Measurements from ENCODE around the gene PDIA5.
A peak's percentile ranks its signal among the peaks of the same experiment; 100 is the strongest.

The PDIA5 gene

GRCh38 chr3:123066896-123067688, at the start of gene PDIA5:
Gene PDIA5 (plus strand): TSS chr3:123067025. CDS start chr3:123067165, 140 bp downstream.
- DNase-seq: peak; percentile 86

- DNase-seq: no peak
Observed at GRCh38 chr3:123018683-123019082, 48.1 kb upstream of the PDIA5 start.

DNA sequence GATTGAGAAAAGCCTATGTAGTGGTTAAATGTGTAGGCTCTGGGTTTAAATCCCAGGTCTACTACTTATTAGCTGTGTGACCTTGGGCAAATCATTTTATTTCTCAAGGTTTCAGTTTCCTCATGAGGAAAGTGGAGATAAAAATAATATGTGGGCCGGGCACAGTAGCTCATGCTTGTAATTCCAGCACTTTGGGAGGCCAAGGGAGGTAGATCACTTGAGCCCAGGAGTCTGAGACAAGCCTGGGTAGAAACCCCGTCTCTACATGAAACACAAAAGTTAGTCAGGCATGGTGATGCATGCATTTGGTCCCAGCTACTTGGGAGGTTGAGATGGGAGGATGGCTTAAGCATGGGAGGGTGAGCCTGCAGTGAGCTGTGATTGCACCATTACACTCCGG, 47.7 kb upstream of the PDIA5 start:
- no peak for DNase-seq

DNA sequence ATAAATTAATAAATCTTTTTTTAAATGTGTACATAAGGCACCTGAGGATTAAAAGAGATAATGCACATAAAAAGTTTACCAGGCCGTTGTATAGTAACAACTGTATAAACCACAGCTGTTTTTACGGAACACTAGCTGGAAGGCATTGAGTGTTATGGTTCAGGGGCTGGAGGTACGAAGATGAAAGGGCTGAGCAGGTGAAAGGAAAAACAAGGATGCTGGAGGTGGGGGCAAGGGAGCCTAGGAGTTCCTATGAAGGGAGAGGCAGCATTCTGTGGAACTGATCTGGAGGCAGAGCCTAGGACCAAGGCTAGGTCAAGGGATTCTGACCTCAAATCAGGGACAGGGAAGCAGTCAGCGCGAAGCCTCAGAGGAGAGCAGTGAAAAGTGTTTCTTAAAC, 47.2 kb upstream of the PDIA5 start:
- DNase-seq: no peak

DNA sequence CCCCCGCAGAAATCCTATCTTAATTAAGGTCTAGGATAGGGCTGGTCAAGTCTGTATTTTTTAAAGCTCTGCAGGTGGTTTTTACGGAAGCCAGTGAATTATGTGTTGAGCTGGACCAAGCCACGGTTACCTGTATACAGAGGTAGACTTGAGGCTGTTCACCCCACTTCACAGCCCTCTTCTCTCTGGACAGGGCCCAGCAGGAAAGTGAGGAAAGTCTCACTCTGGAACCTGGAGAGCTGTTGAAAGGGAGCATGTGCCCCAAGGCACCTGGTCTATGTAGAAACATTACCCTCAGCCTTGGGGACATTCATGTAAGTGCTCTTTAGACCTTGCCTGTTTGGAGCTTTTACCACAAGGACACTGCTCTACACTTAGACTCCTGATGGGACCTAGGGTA, 46.1 kb upstream of the PDIA5 start:
- DNase-seq: no peak

DNA sequence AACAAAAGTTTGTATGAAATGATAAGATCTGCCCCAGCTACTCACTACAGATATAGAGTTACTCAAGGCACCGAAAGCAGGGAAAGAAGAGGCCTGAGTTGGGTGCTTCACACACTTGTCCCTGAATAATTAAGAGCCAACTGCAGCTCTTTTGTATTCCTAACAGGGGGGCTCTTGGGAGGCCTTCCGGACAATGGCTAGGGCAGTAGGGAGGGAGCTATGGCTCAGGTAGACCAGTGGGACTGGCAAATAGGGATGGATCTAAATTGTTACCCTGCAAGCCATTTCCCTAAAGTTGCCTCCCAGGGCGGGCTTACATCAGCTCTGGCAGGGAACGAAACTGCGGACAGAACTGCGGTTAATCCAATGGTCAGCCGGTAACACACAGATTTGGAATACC, 45.4 kb upstream of the PDIA5 start:
- no peak for DNase-seq

GRCh38 chr3:123021996-123022510, 44.8 kb upstream of the PDIA5 start:
- no peak for DNase-seq

DNA sequence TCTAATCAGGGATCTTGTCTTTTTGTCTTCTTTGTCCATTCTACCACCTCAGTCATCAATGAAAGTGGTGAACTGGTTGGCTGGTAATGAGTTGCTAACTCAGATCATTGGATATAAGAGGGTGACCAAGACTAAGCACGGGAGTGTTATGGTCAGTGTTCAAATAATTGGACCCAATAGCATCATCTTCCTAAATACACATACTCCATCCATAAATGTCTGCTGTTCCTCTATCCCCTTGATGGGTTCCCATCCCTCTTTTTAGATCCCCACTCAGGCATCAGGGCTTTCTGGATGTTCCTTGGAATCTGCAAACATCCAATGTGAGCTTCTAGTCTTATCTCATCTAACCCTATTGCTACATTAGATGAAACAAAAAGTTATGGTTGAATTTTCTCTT, 42.8 kb upstream of the PDIA5 start:
- DNase-seq: no peak

DNA sequence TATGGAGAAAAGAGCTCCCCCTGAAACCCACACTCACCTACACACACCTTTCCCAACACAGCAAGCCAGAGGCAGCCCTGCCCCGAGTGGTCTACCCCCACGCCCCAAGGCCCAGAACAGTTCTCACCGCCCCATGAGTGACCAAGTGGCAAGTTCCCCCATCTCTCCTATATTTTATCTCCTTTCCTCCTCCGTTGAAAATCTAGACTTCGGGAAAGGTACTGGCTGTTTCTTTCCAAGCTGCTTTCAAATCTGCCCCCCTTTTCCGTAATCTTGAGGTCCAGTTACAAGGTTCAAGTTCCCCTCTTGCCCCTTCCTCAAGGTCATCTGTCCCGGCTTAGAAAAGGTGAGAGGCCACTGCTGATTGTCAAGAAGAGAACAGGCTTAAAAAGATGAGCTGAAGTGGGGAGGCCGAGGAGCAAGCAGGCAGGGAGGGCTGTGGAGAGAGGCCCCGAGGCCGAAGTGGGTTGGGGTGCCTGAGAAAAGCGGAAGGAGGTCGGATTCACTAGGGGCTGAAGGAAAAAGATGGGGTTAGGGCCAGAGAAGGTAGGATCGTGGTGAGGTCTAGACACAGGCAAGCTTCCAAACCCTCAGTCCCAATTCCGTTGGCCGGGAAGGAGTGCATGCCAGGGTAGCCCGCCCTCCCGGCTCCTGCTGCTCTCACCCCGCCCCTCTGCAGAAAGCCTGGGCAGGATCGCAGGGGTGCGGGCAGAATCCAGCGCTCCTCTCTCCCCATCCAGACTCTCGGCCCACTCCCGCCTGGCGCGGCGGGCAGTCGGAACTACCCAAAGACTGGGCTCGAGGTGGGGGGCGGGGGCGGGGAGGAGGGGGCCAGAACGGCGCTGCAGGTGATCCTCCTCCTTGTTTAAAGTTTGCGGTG, 40.9 kb upstream of the PDIA5 start:
- DNase-seq: no peak

GRCh38 chr3:123026565-123027291, 40.1 kb upstream of the PDIA5 start:
- DNase-seq: peak; percentile 20

GRCh38 chr3:123027292-123028232, 39.3 kb upstream of the PDIA5 start, which contains the start of gene SEMA5B:
Gene SEMA5B (minus strand): TSS chr3:123027763. CDS start chr3:122961263, 66,500 bp downstream.
- DNase-seq: peak; percentile 13

DNA sequence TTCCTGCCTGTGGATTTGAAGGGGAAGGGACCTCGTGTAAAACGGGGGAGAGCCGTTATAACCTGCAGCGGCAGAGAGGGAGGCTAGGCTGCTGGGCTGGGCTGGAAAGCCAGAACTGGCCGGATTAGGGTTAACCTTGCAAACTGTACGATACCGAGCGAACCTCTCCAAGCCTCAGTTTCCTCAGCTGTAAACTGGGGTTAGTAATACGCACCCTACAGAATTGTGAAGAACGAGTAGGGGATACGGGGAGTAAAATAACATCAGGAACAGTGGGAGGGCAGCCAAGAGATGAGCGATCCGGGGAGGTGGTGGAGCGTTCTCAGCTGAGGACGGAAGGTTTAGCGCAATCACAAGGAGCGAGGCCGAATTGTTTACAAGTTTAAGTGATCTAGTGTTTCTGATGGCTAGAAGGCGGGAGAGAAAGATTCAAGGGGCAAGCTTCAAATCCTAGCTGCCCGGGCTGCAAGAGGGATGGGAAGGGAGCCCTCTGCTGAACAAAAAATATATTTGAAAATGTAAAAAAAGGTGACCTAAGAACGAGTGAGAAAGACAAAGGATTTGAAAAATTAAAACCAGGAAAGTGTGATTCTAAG, 38.5 kb upstream of the PDIA5 start:
- peak; percentile 30 for DNase-seq

DNA sequence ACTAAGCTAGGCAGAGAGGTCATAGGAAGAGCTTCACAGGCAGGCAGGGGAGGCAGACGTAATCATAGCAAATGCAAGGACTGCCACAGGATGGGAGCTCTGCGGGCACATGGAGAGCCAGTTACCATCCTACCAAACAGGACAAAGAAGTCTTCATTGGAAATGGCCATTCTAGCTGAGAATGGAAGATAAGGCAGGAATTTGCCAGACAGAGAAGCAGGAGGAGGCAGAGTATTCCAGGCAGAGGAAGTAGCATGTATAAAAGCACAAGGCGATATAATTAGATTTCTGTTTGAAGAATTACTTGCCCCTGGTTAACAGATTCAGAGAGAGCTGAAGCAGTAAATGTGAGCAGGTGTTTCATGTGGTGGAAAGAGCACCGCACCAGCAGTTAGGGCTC, 35.8 kb upstream of the PDIA5 start:
- no peak for DNase-seq

- no peak for DNase-seq
Observed at GRCh38 chr3:123032057-123032456, 34.8 kb upstream of the PDIA5 start.

- no peak for DNase-seq
Observed at GRCh38 chr3:123034120-123034519, 32.7 kb upstream of the PDIA5 start.

GRCh38 chr3:123034996-123035395, 31.8 kb upstream of the PDIA5 start:
- DNase-seq: no peak

- DNase-seq: no peak
Observed at GRCh38 chr3:123036352-123037014, 30.3 kb upstream of the PDIA5 start.

DNA sequence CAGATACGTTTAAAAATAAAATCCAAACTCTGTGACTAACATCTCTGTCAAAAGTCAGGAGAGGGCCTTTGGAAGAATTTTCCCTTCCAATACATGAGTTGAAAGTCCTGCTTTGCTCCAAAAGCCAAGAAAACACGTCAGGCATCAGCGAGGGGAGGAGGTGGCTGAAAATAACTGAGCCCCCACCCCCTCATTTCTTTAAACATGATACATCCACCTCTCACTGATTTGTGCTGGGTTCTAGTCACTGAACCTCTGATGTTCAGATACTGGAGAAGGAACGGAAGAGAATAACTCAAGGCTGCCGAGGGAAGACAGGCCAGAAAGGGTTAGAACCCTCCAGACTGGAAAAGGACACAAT, 29.8 kb upstream of the PDIA5 start:
- DNase-seq: no peak

- DNase-seq: no peak
Observed at GRCh38 chr3:123038751-123039150, 28.1 kb upstream of the PDIA5 start.

DNA sequence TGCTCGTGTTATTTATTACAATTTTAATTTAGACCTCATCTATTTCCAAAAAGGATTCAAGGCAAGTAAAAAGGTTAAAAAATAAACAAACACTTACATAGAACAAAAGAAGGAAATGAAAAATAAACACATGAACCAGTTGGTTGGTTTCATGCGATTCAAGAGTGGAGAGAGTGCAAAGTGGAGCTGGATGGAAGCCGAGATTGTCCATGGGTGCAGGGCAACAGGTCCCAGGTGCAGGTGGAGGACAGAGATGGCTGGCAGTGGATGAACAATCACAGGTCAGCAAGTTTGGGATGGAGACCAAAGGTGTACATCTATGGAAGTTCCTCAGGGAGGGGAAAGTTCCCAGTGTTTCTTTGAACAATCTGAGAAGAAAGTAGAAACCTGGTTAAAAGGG, 27.6 kb upstream of the PDIA5 start:
- DNase-seq: no peak

GRCh38 chr3:123042413-123042812, 24.4 kb upstream of the PDIA5 start:
- DNase-seq: no peak

Data from activated CD4-positive, alpha-beta T cell treated with anti-CD3 and anti-CD28 coated beads for 48 hours (primary cell).